GM12878 (cell line): ENCODE results near the gene SLC25A45. TPM values are rescaled to one million over a fixed set of nuclear protein-coding genes. Genes with fewer than 3 reads are reported as not detected.

Experiments used
- ATAC-seq: fragments of 200-7000 bp; cut with Tn5 transposase; 3 replicates; pipeline ENCODE4 v1.9.1; 2020; ENCODE audit warnings: mild to moderate bottlenecking, moderate library complexity
- BruUV-seq: library from RNA; stranded (reverse); fragments of 400-500 nt; replicated peaks from 2 replicates; lab custom pipeline; 2021; lab: Mats Ljungman, UMichigan
- CTCF ChIA-PET: fragments of 300-600 bp; sonication (Branson Sonifier 250); formaldehyde crosslinking; extraction: SDS; loops from one replicate; lab custom pipeline; 2021; ENCODE audit warnings: inconsistent platforms; lab: Yijun Ruan, JAX
- POLR2A ChIA-PET: fragments of 350-600 bp; formaldehyde crosslinking; extraction: SDS; loops from one replicate; lab custom pipeline; 2021; ENCODE audit warnings: inconsistent platforms; lab: Charles Lee
- RAD21 ChIA-PET: fragments of 300-600 bp; sonication (Branson Sonifier 250); formaldehyde crosslinking; loops from one replicate; lab custom pipeline; 2023; ENCODE audit warnings: antibody characterized with exemption; ENCODE audit not compliant: unreplicated experiment; lab: Charles Lee
- SMC1A ChIA-PET: fragments of 300-600 bp; sonication (Branson Sonifier 250); formaldehyde crosslinking; loops from one replicate; lab custom pipeline; 2023; ENCODE audit not compliant: unreplicated experiment, uncharacterized antibody; lab: Charles Lee
- DNase-seq: peaks from one replicate; pipeline ENCODE4 v3.0.0-alpha.2; 2011; ENCODE audit warnings: low read depth, low spot score
- FAIRE-seq: peaks from 3 replicates; lab custom pipeline; 2011; peaks lifted over from hg19 to GRCh38; lab: Jason Lieb, UNC
- H2AFZ ChIP-seq: 2 replicates; pipeline ENCODE4 v1.6.0; 2011; ENCODE audit warnings: low read depth, low read length, control low read depth; ENCODE audit not compliant: control insufficient read depth
- H3K27ac ChIP-seq: 2 replicates; pipeline ENCODE4 v1.5.1; 2011; ENCODE audit warnings: control low read depth; ENCODE audit not compliant: control insufficient read depth, insufficient read depth
- H3K27me3 ChIP-seq, 2 experiments: replicated peaks in 1 of 2; 2 replicates each; pipeline versions ENCODE4 v1.6.0 to v1.6.1; 2011; ENCODE audit warnings: low read length in 1 of 2; ENCODE audit not compliant: control insufficient read depth in 2 of 2, insufficient read depth in 2 of 2
- H3K36me3 ChIP-seq, 2 experiments: 2 replicates each; pipeline ENCODE4 v1.5.1; 2011; ENCODE audit warnings: low read length in 1 of 2; ENCODE audit not compliant: control insufficient read depth in 2 of 2, insufficient read depth in 2 of 2
- H3K4me1 ChIP-seq: 2 replicates; pipeline ENCODE4 v1.6.1; 2011; ENCODE audit warnings: mild to moderate bottlenecking, low read length, moderate library complexity, mixed read lengths; ENCODE audit not compliant: control insufficient read depth, insufficient read depth
- H3K4me2 ChIP-seq: 2 replicates; pipeline ENCODE4 v1.6.0; 2011; ENCODE audit warnings: control low read depth; ENCODE audit not compliant: control insufficient read depth, insufficient read depth
- H3K4me3 ChIP-seq: fragments of 200-600 bp; sonication (generic); 2 replicates; pipeline ENCODE4 v1.5.1; 2016
- H3K79me2 ChIP-seq: 2 replicates; pipeline ENCODE4 v1.6.0; 2011; ENCODE audit warnings: low read length; ENCODE audit not compliant: control insufficient read depth, insufficient read depth
- H3K9ac ChIP-seq: 2 replicates; pipeline ENCODE4 v1.8.0; 2011; ENCODE audit warnings: low read length, control low read depth, mixed read lengths; ENCODE audit not compliant: control insufficient read depth, insufficient read depth
- H3K9me3 ChIP-seq: replicated peaks from 3 replicates; pipeline ENCODE4 v1.5.1; 2011; ENCODE audit warnings: mild to moderate bottlenecking, low read length; ENCODE audit not compliant: control insufficient read depth, insufficient read depth
- H4K20me1 ChIP-seq: 2 replicates; pipeline ENCODE4 v1.6.0; 2011; ENCODE audit not compliant: control insufficient read depth, insufficient read depth
- CBX5 ChIP-seq: sonication (generic); IDR thresholded peaks from 2 replicates; pipeline ENCODE4 v1.6.1; 2016; ENCODE audit warnings: low read depth, moderate library complexity, mild to moderate bottlenecking, inconsistent platforms
- CEBPZ ChIP-seq: fragments of 150-350 bp; IDR thresholded peaks from 2 replicates; pipeline ENCODE4 v1.6.1; 2016; ENCODE audit warnings: low read depth, low read length
- CHD2 ChIP-seq: IDR thresholded peaks from 2 replicates; pipeline ENCODE4 v1.6.1; 2011; ENCODE audit warnings: low read depth, low read length, improper control_type of control experiment, borderline replicate concordance
- IRF4 ChIP-seq: IDR thresholded peaks from 2 replicates; pipeline ENCODE4 v1.6.1; 2011; ENCODE audit warnings: low read depth, low read length
- NFYA ChIP-seq: IDR thresholded peaks from 2 replicates; pipeline ENCODE4 v1.6.1; 2011; ENCODE audit warnings: low read depth, mild to moderate bottlenecking, low read length, improper control_type of control experiment, borderline replicate concordance
- NRF1 ChIP-seq: conservative IDR thresholded peaks from 2 replicates; pipeline ENCODE4 v1.6.1; 2011; ENCODE audit warnings: mild to moderate bottlenecking, low read depth, low read length, improper control_type of control experiment
- PRDM15 ChIP-seq: fragments of 450-650 bp; formaldehyde crosslinking; IDR thresholded peaks from 2 replicates; pipeline ENCODE4 v1.4.0; 2020; ENCODE audit warnings: mild to moderate bottlenecking, moderate library complexity
- SP1 ChIP-seq: IDR thresholded peaks from one replicate; pipeline ENCODE4 v1.6.1; 2011; ENCODE audit warnings: low read depth, low read length
- STAT3 ChIP-seq: IDR thresholded peaks from 2 replicates; pipeline ENCODE4 v1.6.1; 2011; ENCODE audit warnings: low read depth, low read length, improper control_type of control experiment
- ZNF592 ChIP-seq: fragments of 450-650 bp; IDR thresholded peaks from 2 replicates; pipeline ENCODE4 v1.6.1; 2017; ENCODE audit warnings: mild to moderate bottlenecking, moderate library complexity
- WGBS: methylation state at CpG from one replicate; pipeline ENCODE4 v1.1.6; 2016; ENCODE audit warnings: low lambda C conversion rate; ENCODE audit not compliant: insufficient replicate concordance, insufficient coverage; ENCODE audit errors: missing lambda C conversion rate; 5-methylcytosine and 5-hydroxymethylcytosine counted together
- in situ Hi-C: fragments of 300-500 bp; cut with MboI; formaldehyde crosslinking; loops from 9 replicates; pipeline ENCODE4 v1.14.3; 2018; ENCODE audit warnings: mixed read lengths
- intact Hi-C: fragments of 100-400 bp; cut with micrococcal nuclease; formaldehyde crosslinking; loops from one replicate; pipeline ENCODE4 v1.14.2; 2022; ENCODE audit not compliant: unreplicated experiment
- polyA plus RNA-seq, 11 experiments: library from polyadenylated mRNA; depleted of rRNA in 4 of 11; unstranded in 6 of 11; stranded (reverse) in 5 of 11; fragments of >200 nt; fragmentation: Nextera tagmentation in 4 of 11; fragmentation: Illumina TruSeq in 1 of 11; extraction: Ambion mirVana in 4 of 11; extraction: Trizol in 1 of 11; gene quantifications; 1 replicate in 1 of 11; 2 replicates in 10 of 11; pipeline versions ENCODE4 v1.2.1 to v1.2.3, GENCODE V29; 2011 to 2016; ENCODE audit warnings: inconsistent platforms in 2 of 11, missing spikeins in 2 of 11, low read depth in 1 of 11
- total RNA-seq, 4 experiments: library from RNA; depleted of rRNA in 3 of 4; stranded (reverse); fragments of >200 nt in 3 of 4; fragmentation: Illumina TruSeq in 1 of 4; extraction: Trizol in 1 of 4; gene quantifications; 2 replicates each; pipeline versions ENCODE4 v1.2.1 to v1.2.3, GENCODE V29; 2013 to 2021

Gene SLC25A45
- total and polyA plus RNA-seq, 10 of the 15 experiments (the other 5 are each of a cell fraction or from before 2014, with no cell fraction given), result 4.1 to 35.2 (median 20.3) TPM

GRCh38 chr11:65362320-65362931, 20.0 kb downstream of the SLC25A45 start (continued):
- TF ChIP-seq STAT3, result no peak
- TF ChIP-seq CEBPZ, result no peak
- TF ChIP-seq CBX5, result no peak
- no peak for TF ChIP-seq NFYA
- peak; percentile 13 for TF ChIP-seq SP1

GRCh38 chr11:65357856-65358356, 24.5 kb downstream of the SLC25A45 start:
- Histone ChIP-seq H2AFZ (no peak overlapping the region), H3K4me1 (peaks cover 15% of the 10 kb centered on the region), H3K9ac (no peak overlapping the region), H3K36me3 (no peaks in the 10 kb centered on the region; a peak in 1 of 4 replicates), H3K79me2 (no peaks in the 10 kb centered on the region), H3K27me3 (0 out of 4 replicates have a peak, but pooled peaks cover 0 to 3% of the 10 kb centered on the region in 2 experiments), H4K20me1 (no peaks in the 10 kb centered on the region), H3K4me2 (no peak overlapping the region), H3K9me3 (no peaks in the 10 kb centered on the region), H3K4me3 (no peak overlapping the region), H3K27ac (no peak overlapping the region)
- ATAC-seq, result no peak
- in situ Hi-C loops, result no loop called here
- intact Hi-C loops, result no loop called here
- POLR2A ChIA-PET, result interaction anchor here (0.5 to 2.0 kb wide), 3 partner anchors 24 to 27 kb away, joined by 3 to 7 read pairs (median 3); partner anchors contain the start of gene DPF2
- WGBS, result 63% methylated on average over 8 of the region's 8 CpGs
- no peak for FAIRE-seq
- RAD21 ChIA-PET, result interaction anchor here (1.1 to 1.3 kb wide), 3 partner anchors 24 to 83 kb away, joined by 3 to 6 read pairs (median 4); partner anchors contain the start of gene DPF2
- DNase-seq, result no peak
- CTCF ChIA-PET, result interaction anchor here (1.3 to 1.7 kb wide), 2 partner anchors 27 to 83 kb away, joined by 3 read pairs; no protein-coding TSS in a partner anchor
- no TSS peak for BruUV-seq
- SMC1A ChIA-PET, result interaction anchor here (0.6 to 1.3 kb wide), 3 partner anchors 14 to 60 kb away, joined by 3 read pairs; no protein-coding TSS in a partner anchor
- TF ChIP-seq ZNF592 (no peak), IRF4 (no peak), CHD2 (no peak), PRDM15 (CRISPR knock-in tag) (no peak), NRF1 (no peak)
